ENCODE data around the gene PCLAF.
"Not testable (repeated sequence)": the region's sequence is repeated elsewhere in the genome, so short reads cannot be mapped to it uniquely, and the experiment has no call there.

The PCLAF gene

DNA sequence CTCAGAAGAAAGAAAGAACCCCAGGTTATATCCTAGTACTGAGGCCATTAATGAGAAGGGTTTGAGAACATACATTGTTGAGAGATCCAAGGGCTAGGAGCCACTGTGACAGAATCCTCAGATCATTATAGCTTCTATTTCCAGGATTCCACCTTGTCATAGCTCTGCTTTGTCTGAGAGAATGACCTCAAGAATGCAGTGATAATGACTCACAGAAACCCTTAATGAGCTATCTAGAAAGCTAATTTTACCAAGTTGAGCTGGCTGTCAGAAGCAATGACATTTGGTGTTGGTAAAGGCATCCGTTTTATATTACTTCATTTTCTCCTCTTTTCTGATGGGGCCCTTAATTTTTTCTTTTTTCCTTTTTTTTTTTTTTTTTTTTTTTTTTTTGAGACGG lies 17.3 kb upstream of the PCLAF start:
- H3K36me3 ChIP-seq (ENCODE audit: control insufficient read depth, low read length): peaks cover 20% of the 10 kb centered on the region
- 0 out of 2 replicates have a peak, but pooled peaks cover 3% of the 10 kb centered on the region for H3F3A ChIP-seq (ENCODE audit: control insufficient read depth, insufficient read depth)

DNA sequence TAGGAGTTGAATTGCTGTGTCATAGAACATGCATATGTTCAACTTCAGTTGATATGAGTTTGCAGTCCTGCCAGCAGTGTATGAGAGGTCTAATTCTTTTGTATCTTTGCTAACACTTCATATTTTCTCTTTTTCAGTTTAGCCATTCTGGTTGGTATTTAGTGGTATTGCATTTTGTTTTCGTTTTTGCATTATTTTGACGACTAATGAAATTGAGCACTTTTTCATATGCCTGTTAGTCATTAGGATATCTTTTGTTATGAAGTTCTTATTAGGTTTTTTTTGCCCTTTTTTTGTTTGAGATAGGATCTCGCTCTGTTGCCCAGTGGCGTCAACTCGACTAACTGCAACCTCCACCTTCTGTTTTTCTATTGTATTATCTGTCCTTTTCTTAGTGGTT lies 15.5 kb upstream of the PCLAF start:
- TF ChIP-seq, protein P1, sequence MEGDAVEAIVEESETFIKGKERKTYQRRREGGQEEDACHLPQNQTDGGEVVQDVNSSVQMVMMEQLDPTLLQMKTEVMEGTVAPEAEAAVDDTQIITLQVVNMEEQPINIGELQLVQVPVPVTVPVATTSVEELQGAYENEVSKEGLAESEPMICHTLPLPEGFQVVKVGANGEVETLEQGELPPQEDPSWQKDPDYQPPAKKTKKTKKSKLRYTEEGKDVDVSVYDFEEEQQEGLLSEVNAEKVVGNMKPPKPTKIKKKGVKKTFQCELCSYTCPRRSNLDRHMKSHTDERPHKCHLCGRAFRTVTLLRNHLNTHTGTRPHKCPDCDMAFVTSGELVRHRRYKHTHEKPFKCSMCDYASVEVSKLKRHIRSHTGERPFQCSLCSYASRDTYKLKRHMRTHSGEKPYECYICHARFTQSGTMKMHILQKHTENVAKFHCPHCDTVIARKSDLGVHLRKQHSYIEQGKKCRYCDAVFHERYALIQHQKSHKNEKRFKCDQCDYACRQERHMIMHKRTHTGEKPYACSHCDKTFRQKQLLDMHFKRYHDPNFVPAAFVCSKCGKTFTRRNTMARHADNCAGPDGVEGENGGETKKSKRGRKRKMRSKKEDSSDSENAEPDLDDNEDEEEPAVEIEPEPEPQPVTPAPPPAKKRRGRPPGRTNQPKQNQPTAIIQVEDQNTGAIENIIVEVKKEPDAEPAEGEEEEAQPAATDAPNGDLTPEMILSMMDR (IDR thresholded peaks at IDR 0.05; ENCODE audit: low read depth, low read length, poor library complexity, severe bottlenecking): no peak
- TF ChIP-seq EZH2phosphoT487 (IDR thresholded peaks at IDR 0.05; ENCODE audit: borderline replicate concordance, low read length): no peak
- H3K9me2 ChIP-seq (replicated peaks; ENCODE audit: control insufficient read depth, low read length): no peaks in the 10 kb centered on the region
- no peaks in the 10 kb centered on the region for H3K4me1 ChIP-seq (ENCODE audit: control insufficient read depth, low read length)
- no peaks in the 10 kb centered on the region for H4K20me1 ChIP-seq (ENCODE audit: control insufficient read depth, insufficient read depth, low read depth, low read length)
- H3K79me2 ChIP-seq (ENCODE audit: control insufficient read depth, low read length): no peaks in the 10 kb centered on the region
- peaks cover 20% of the 10 kb centered on the region for H3K36me3 ChIP-seq (ENCODE audit: control insufficient read depth, low read length)
- no peak overlapping the region for H3K4me3 ChIP-seq (ENCODE audit: low read length)
- no peak overlapping the region for H3K4me2 ChIP-seq (ENCODE audit: low read length)
- no peaks in the 10 kb centered on the region for H3K27me3 ChIP-seq (ENCODE audit: control insufficient read depth, low read length)
- no peak overlapping the region for H3K27ac ChIP-seq (ENCODE audit: low read depth, low read length)
- H3F3A ChIP-seq (ENCODE audit: control insufficient read depth, insufficient read depth): no peaks in the 10 kb centered on the region
- no peaks in the 10 kb centered on the region for H3K9me3 ChIP-seq (ENCODE audit: control insufficient read depth, insufficient read depth, low read length)

More for the DNA sequence above, 17.3 kb upstream of the PCLAF start:
- no peaks in the 10 kb centered on the region for H3K9me2 ChIP-seq (replicated peaks; ENCODE audit: control insufficient read depth, low read length)
- no peaks in the 10 kb centered on the region for H3K4me1 ChIP-seq (ENCODE audit: control insufficient read depth, low read length)
- no peaks in the 10 kb centered on the region for H3K27me3 ChIP-seq (ENCODE audit: control insufficient read depth, low read length)
- no peak overlapping the region for H3K4me2 ChIP-seq (ENCODE audit: low read length)
- no peaks in the 10 kb centered on the region for H4K20me1 ChIP-seq (ENCODE audit: control insufficient read depth, insufficient read depth, low read depth, low read length)
- no peak overlapping the region for H3K4me3 ChIP-seq (ENCODE audit: low read length)
- no peaks in the 10 kb centered on the region for H3K9me3 ChIP-seq (ENCODE audit: control insufficient read depth, insufficient read depth, low read length)
- H3K27ac ChIP-seq (ENCODE audit: low read depth, low read length): no peak overlapping the region
- H3K79me2 ChIP-seq (ENCODE audit: control insufficient read depth, low read length): no peaks in the 10 kb centered on the region
- no peak for TF ChIP-seq EZH2phosphoT487 (IDR thresholded peaks at IDR 0.05; ENCODE audit: borderline replicate concordance, low read length)
- TF ChIP-seq, protein P1 (IDR thresholded peaks at IDR 0.05; ENCODE audit: low read depth, low read length, poor library complexity, severe bottlenecking): no peak

DNA sequence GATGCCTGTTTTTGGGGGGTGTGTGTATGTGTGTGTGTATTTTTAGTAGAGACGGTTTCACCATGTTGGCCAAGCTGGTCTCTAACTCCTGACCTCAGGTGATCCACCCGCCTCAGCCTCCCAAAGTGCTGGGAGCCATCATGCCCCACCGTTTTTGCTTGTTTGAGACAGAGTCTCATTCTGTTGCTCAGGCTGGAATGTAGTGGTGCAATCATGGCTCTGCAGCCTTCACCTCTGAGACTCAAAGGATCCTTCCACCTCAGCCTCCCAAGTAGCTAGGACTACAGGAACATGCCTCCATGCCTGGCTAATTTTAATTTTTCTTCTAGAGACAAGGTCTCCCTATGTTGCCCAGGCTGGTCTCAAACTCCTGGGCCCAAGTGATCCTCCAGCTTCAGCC lies 11.2 kb upstream of the PCLAF start:
- not testable (repeated sequence) for H3K9me3 ChIP-seq (ENCODE audit: control insufficient read depth, insufficient read depth, low read length); H3K27ac ChIP-seq (ENCODE audit: low read depth, low read length); H3K4me2 ChIP-seq (ENCODE audit: low read length); H3K4me3 ChIP-seq (ENCODE audit: low read length); H3K9me2 ChIP-seq (replicated peaks; ENCODE audit: control insufficient read depth, low read length); H4K20me1 ChIP-seq (ENCODE audit: control insufficient read depth, insufficient read depth, low read depth, low read length); H3K27me3 ChIP-seq (ENCODE audit: control insufficient read depth, low read length); H3F3A ChIP-seq (ENCODE audit: control insufficient read depth, insufficient read depth); H3K4me1 ChIP-seq (ENCODE audit: control insufficient read depth, low read length)
- peaks cover 18% of the 10 kb centered on the region for H3K79me2 ChIP-seq (ENCODE audit: control insufficient read depth, low read length)
- H3K36me3 ChIP-seq (ENCODE audit: control insufficient read depth, low read length): peaks cover 14% of the 10 kb centered on the region; the same call in 1 of the 2 replicates

DNA sequence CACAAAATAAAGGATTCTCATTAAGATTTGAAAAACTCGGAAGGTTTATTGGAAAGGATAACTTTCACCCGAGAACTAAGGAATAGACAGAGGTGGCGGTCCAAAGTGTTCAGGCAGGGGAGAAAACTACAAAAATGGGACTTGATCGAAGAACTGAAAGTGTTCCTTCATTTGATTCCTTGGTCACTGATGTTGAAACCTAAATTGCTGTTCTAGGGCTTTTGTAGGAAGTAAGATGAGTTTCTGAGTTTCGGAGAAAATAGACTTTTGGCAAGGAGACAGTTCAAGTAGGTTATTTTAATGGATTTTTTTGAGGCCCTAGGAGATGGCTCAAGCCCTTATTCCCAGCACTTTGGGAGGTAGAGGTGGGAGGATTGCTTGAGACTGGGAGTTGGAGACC lies 7.8 kb upstream of the PCLAF start:
- no peaks in the 10 kb centered on the region for H4K20me1 ChIP-seq (ENCODE audit: control insufficient read depth, insufficient read depth, low read depth, low read length)

More for the DNA sequence above, 7.8 kb upstream of the PCLAF start:
- Histone ChIP-seq H3F3A (ENCODE audit: control insufficient read depth, insufficient read depth) (peaks cover 7% of the 10 kb centered on the region), H3K9me3 (ENCODE audit: control insufficient read depth, insufficient read depth, low read length) (no peaks in the 10 kb centered on the region), H3K4me3 (ENCODE audit: low read length) (peak overlapping the region; percentile 78), H3K27ac (ENCODE audit: low read depth, low read length) (no peak overlapping the region), H3K36me3 (ENCODE audit: control insufficient read depth, low read length) (no peaks in the 10 kb centered on the region), H3K27me3 (ENCODE audit: control insufficient read depth, low read length) (no peaks in the 10 kb centered on the region), H3K79me2 (ENCODE audit: control insufficient read depth, low read length) (peaks cover 24% of the 10 kb centered on the region), H3K4me1 (ENCODE audit: control insufficient read depth, low read length) (peaks cover 16% of the 10 kb centered on the region), H3K9me2 (replicated peaks; ENCODE audit: control insufficient read depth, low read length) (no peaks in the 10 kb centered on the region), H3K4me2 (ENCODE audit: low read length) (peak overlapping the region; percentile 54)
- TF ChIP-seq EZH2phosphoT487 (IDR thresholded peaks at IDR 0.05; ENCODE audit: borderline replicate concordance, low read length): no peak
- TF ChIP-seq, protein P1 (IDR thresholded peaks at IDR 0.05; ENCODE audit: low read depth, low read length, poor library complexity, severe bottlenecking): no peak
